H1 (cell line): ENCODE measurements around the gene KRTAP19-2. TPM values are rescaled to one million over a fixed set of nuclear protein-coding genes. Genes with fewer than 3 reads are reported as not detected.

ENCODE experiments used
- CTCF ChIA-PET: fragments of 300-600 bp; sonication (Branson Sonifier 250); formaldehyde crosslinking; loops from one replicate; lab custom pipeline; 2021; ENCODE audit not compliant: partially characterized antibody; lab: Charles Lee
- POLR2A ChIA-PET: fragments of 300-600 bp; sonication (Branson Sonifier 250); formaldehyde crosslinking; loops from one replicate; lab custom pipeline; 2021; ENCODE audit warnings: inconsistent platforms; ENCODE audit not compliant: partially characterized antibody; lab: Charles Lee
- DNase-seq, 2 experiments: peaks; one replicate each; pipeline versions ENCODE4 v3.0.0 to v3.0.0-alpha.2; 2010 to 2022; ENCODE audit warnings: low spot score in 2 of 2, low read depth in 1 of 2, mixed read lengths in 1 of 2
- FAIRE-seq: peaks from 2 replicates; lab custom pipeline; 2011; peaks lifted over from hg19 to GRCh38; lab: Jason Lieb, UNC
- H2AFZ ChIP-seq: 2 replicates; pipeline ENCODE4 v1.8.1; 2012; ENCODE audit warnings: low read length, inconsistent platforms
- H2AK5ac ChIP-seq: 2 replicates; pipeline ENCODE4 v1.6.1; 2013; ENCODE audit warnings: low read depth, low read length
- H2BK120ac ChIP-seq: replicated peaks from 2 replicates; pipeline ENCODE3; 2013; ENCODE audit warnings: low read depth, low read length, inconsistent platforms
- H2BK12ac ChIP-seq: 2 replicates; pipeline ENCODE4 v1.6.1; 2013; ENCODE audit warnings: low read depth, low read length
- H2BK15ac ChIP-seq: 2 replicates; pipeline ENCODE4 v1.6.1; 2013; ENCODE audit warnings: low read length
- H2BK20ac ChIP-seq: 2 replicates; pipeline ENCODE4 v1.6.1; 2013; ENCODE audit warnings: low read length
- H2BK5ac ChIP-seq: 2 replicates; pipeline ENCODE4 v1.6.1; 2013; ENCODE audit warnings: low read depth, low read length
- H3K14ac ChIP-seq: 2 replicates; pipeline ENCODE4 v1.6.1; 2013; ENCODE audit warnings: inconsistent platforms; ENCODE audit not compliant: insufficient read length
- H3K18ac ChIP-seq: 2 replicates; pipeline ENCODE4 v1.6.1; 2013; ENCODE audit warnings: low read length; ENCODE audit errors: extremely low read depth
- H3K23ac ChIP-seq: 2 replicates; pipeline ENCODE4 v1.6.1; 2013; ENCODE audit warnings: inconsistent platforms; ENCODE audit not compliant: insufficient read length
- H3K23me2 ChIP-seq: 2 replicates; pipeline ENCODE4 v1.6.1; 2013; ENCODE audit warnings: low read depth, low read length
- H3K27ac ChIP-seq: 2 replicates; pipeline ENCODE4 v1.6.1; 2011; ENCODE audit warnings: low read depth, low read length, inconsistent platforms
- H3K27me3 ChIP-seq, 4 experiments: replicated peaks in 1 of 4; 1 replicate in 1 of 4; 2 replicates in 3 of 4; pipeline versions ENCODE4 v1.6.1 to v1.8.1; 2011 to 2013; ENCODE audit warnings: low read length in 3 of 4, mild to moderate bottlenecking in 3 of 4, inconsistent platforms in 2 of 4, mixed read lengths in 2 of 4, moderate library complexity in 1 of 4; ENCODE audit not compliant: control insufficient read depth in 3 of 4, insufficient read depth in 3 of 4; ENCODE audit errors: extremely low read depth in 1 of 4
- H3K36me3 ChIP-seq, 4 experiments: 2 replicates each; pipeline versions ENCODE4 v1.6.1 to v1.8.1; 2011 to 2013; ENCODE audit warnings: mild to moderate bottlenecking in 4 of 4, low read length in 3 of 4, moderate library complexity in 2 of 4, control low read depth in 1 of 4, inconsistent platforms in 1 of 4; ENCODE audit not compliant: insufficient read depth in 4 of 4, control insufficient read depth in 2 of 4
- H3K4ac ChIP-seq: replicated peaks from 2 replicates; pipeline ENCODE3; 2013; ENCODE audit warnings: low read length, low read depth, mixed read lengths, inconsistent platforms; ENCODE audit not compliant: insufficient read length
- H3K4me1 ChIP-seq, 4 experiments: replicated peaks in 1 of 4; 1 replicate in 1 of 4; 2 replicates in 3 of 4; pipeline versions ENCODE4 v1.6.1 to v1.8.1; 2011 to 2013; ENCODE audit warnings: low read length in 3 of 4, inconsistent platforms in 2 of 4, mixed read lengths in 1 of 4; ENCODE audit not compliant: insufficient read depth in 4 of 4, control insufficient read depth in 3 of 4
- H3K4me2 ChIP-seq, 2 experiments: 2 replicates each; pipeline versions ENCODE4 v1.6.1 to v1.8.1; 2011 to 2013; ENCODE audit warnings: low read depth in 2 of 2, low read length in 2 of 2, control low read depth in 1 of 2, inconsistent platforms in 1 of 2, mild to moderate bottlenecking in 1 of 2; ENCODE audit not compliant: insufficient read depth in 1 of 2
- H3K4me3 ChIP-seq, 4 experiments: fragments of 200-600, 300-600 bp in 1 of 4; sonication (generic), shearing (Covaris generic), sonication (Bioruptor Twin) in 1 of 4; 2 replicates each; pipeline versions ENCODE4 v1.5.1 to v1.8.1; 2011 to 2016; ENCODE audit warnings: low read length in 4 of 4, low read depth in 3 of 4, control low read depth in 2 of 4, inconsistent platforms in 2 of 4, mild to moderate bottlenecking in 2 of 4, mixed read lengths in 1 of 4, moderate library complexity in 1 of 4; ENCODE audit not compliant: insufficient read depth in 2 of 4; ENCODE audit errors: extremely low read depth in 1 of 4
- H3K56ac ChIP-seq: replicated peaks from 2 replicates; pipeline ENCODE3; 2013; ENCODE audit warnings: low read depth, mild to moderate bottlenecking, mixed read lengths, low read length, inconsistent platforms; ENCODE audit not compliant: insufficient read length
- H3K79me1 ChIP-seq: 2 replicates; pipeline ENCODE4 v1.6.1; 2013; ENCODE audit warnings: low read depth, low read length, control low read depth
- H3K79me2 ChIP-seq, 2 experiments: 2 replicates each; pipeline versions ENCODE4 v1.6.1 to v1.8.1; 2012 to 2013; ENCODE audit warnings: low read length in 2 of 2, mild to moderate bottlenecking in 2 of 2, inconsistent platforms in 1 of 2; ENCODE audit not compliant: insufficient read depth in 2 of 2, control insufficient read depth in 1 of 2
- H3K9ac ChIP-seq, 4 experiments: replicated peaks in 1 of 4; 1 replicate in 1 of 4; 2 replicates in 3 of 4; pipeline versions ENCODE4 v1.6.1 to v1.8.1; 2011 to 2013; ENCODE audit warnings: low read depth in 3 of 4, low read length in 3 of 4, control low read depth in 2 of 4, mild to moderate bottlenecking in 2 of 4, moderate library complexity in 2 of 4, inconsistent platforms in 1 of 4; ENCODE audit errors: extremely low read depth in 1 of 4
- H3K9me3 ChIP-seq, 2 experiments: 2 replicates each; pipeline versions ENCODE4 v1.6.1 to v1.8.1; 2012 to 2013; ENCODE audit warnings: mild to moderate bottlenecking in 2 of 2, moderate library complexity in 2 of 2, control low read depth in 1 of 2, inconsistent platforms in 1 of 2, low read depth in 1 of 2, low read length in 1 of 2, mixed read lengths in 1 of 2; ENCODE audit not compliant: insufficient read depth in 2 of 2
- H4K20me1 ChIP-seq, 2 experiments: replicated peaks in 1 of 2; 2 replicates each; pipeline versions ENCODE3 to v1.8.1; 2011 to 2013; ENCODE audit warnings: inconsistent platforms in 2 of 2, low read length in 2 of 2, mild to moderate bottlenecking in 1 of 2; ENCODE audit not compliant: insufficient read depth in 2 of 2, control insufficient read depth in 1 of 2
- H4K5ac ChIP-seq: 2 replicates; pipeline ENCODE4 v1.6.1; 2013; ENCODE audit warnings: low read length, low read depth, mixed read lengths, inconsistent platforms; ENCODE audit not compliant: insufficient read length
- H4K8ac ChIP-seq: 2 replicates; pipeline ENCODE4 v1.8.0; 2013; ENCODE audit warnings: mild to moderate bottlenecking, moderate library complexity, low read length, inconsistent platforms; ENCODE audit not compliant: insufficient read depth; ENCODE audit errors: extremely low read depth
- H4K91ac ChIP-seq: replicated peaks from 2 replicates; pipeline ENCODE3; 2013; ENCODE audit warnings: low read length, mixed read lengths, inconsistent platforms; ENCODE audit not compliant: insufficient read length
- ATF3 ChIP-seq: IDR thresholded peaks from 2 replicates; pipeline ENCODE4 v1.6.1; 2011; ENCODE audit warnings: low read depth, mild to moderate bottlenecking, low read length; ENCODE audit not compliant: insufficient read depth
- BCL11A ChIP-seq, 2 experiments: IDR thresholded peaks; one replicate each; pipeline ENCODE4 v1.6.1; 2011; ENCODE audit warnings: low read depth in 2 of 2, low read length in 2 of 2, mild to moderate bottlenecking in 2 of 2
- CBX8 ChIP-seq: fragments of 300-800, 300-1000 bp; sonication (generic); IDR thresholded peaks from 2 replicates; pipeline ENCODE4 v1.7.1; 2016; ENCODE audit warnings: low read depth, low read length, borderline replicate concordance
- CHD1 ChIP-seq: IDR thresholded peaks from 2 replicates; pipeline ENCODE4 v1.6.1; 2012; ENCODE audit warnings: low read depth, low read length, improper control_type of control experiment
- EGR1 ChIP-seq: IDR thresholded peaks from 2 replicates; pipeline ENCODE4 v1.6.1; 2011; ENCODE audit warnings: low read depth, low read length, borderline replicate concordance
- GABPA ChIP-seq: IDR thresholded peaks from 2 replicates; pipeline ENCODE4 v1.6.1; 2011; ENCODE audit warnings: mild to moderate bottlenecking, low read length, moderate library complexity, borderline replicate concordance; ENCODE audit not compliant: insufficient read depth
- HDAC2 ChIP-seq, 2 experiments: fragments of 300-600 bp in 1 of 2; sonication (generic) in 1 of 2; IDR thresholded peaks; 2 replicates each; pipeline ENCODE4 v1.6.1; 2011 to 2012; ENCODE audit warnings: low read depth in 2 of 2, low read length in 2 of 2, mild to moderate bottlenecking in 2 of 2, moderate library complexity in 2 of 2, borderline replicate concordance in 1 of 2, inconsistent platforms in 1 of 2
- KDM4A ChIP-seq: IDR thresholded peaks from one replicate; pipeline ENCODE4 v1.7.1; 2012; ENCODE audit warnings: low read depth, mild to moderate bottlenecking, moderate library complexity, low read length, inconsistent platforms; ENCODE audit not compliant: severe bottlenecking
- KDM5A ChIP-seq: fragments of 200-600 bp; IDR thresholded peaks from 2 replicates; pipeline ENCODE4 v1.7.1; 2012; ENCODE audit warnings: mild to moderate bottlenecking, low read length, inconsistent platforms, mixed read lengths
- NRF1 ChIP-seq: IDR thresholded peaks from 2 replicates; pipeline ENCODE4 v1.6.1; 2011; ENCODE audit warnings: mild to moderate bottlenecking, low read depth, low read length, improper control_type of control experiment
- POLR2A ChIP-seq, 2 experiments: IDR thresholded peaks; 1 replicate in 1 of 2; 2 replicates in 1 of 2; pipeline ENCODE4 v1.6.1; 2011; ENCODE audit warnings: low read depth in 2 of 2, low read length in 2 of 2, mild to moderate bottlenecking in 2 of 2; ENCODE audit errors: control extremely low read depth in 1 of 2
- RAD21 ChIP-seq, 2 experiments: IDR thresholded peaks in 1 of 2; conservative IDR thresholded peaks in 1 of 2; 2 replicates each; pipeline ENCODE4 v1.6.1; 2011; ENCODE audit warnings: low read depth in 2 of 2, low read length in 2 of 2, improper control_type of control experiment in 1 of 2, inconsistent platforms in 1 of 2, mild to moderate bottlenecking in 1 of 2, moderate library complexity in 1 of 2
- WGBS, 2 experiments: shearing (Covaris generic) in 1 of 2; methylation state at CpG; one replicate each; pipeline versions ENCODE4 v1.1.6 to v1.1.7; 2013 to 2015; ENCODE audit warnings: low lambda C conversion rate in 2 of 2, mixed read lengths in 2 of 2, inconsistent platforms in 1 of 2, low coverage in 1 of 2, missing lambda C conversion rate in 1 of 2; ENCODE audit not compliant: insufficient replicate concordance in 2 of 2, insufficient coverage in 1 of 2, insufficient read length in 1 of 2; ENCODE audit errors: extremely low coverage in 1 of 2, missing lambda C conversion rate in 1 of 2; 5-methylcytosine and 5-hydroxymethylcytosine counted together
- polyA plus RNA-seq, 7 experiments: library from polyadenylated mRNA; depleted of rRNA in 3 of 7; stranded (reverse) in 5 of 7; unstranded in 2 of 7; fragments of >200 nt in 5 of 7; fragments of 200-250 nt in 2 of 7; gene quantifications; 1 replicate in 5 of 7; 2 replicates in 1 of 7; 4 replicates in 1 of 7; pipeline versions ENCODE4 v1.2.1 to v1.2.3, GENCODE V29; 2011 to 2013; ENCODE audit warnings: missing spikeins in 2 of 7, mixed read lengths in 2 of 7
- total RNA-seq: library from RNA; stranded (reverse); fragmentation: NEBNext Ultra II Directional; extraction: Animal tissue kit (Norgen Biotek cat#: 25700); gene quantifications from 2 replicates; pipeline ENCODE4 v1.2.1, GENCODE V29; 2021
- TF ChIP-seq, protein P1 (sequence below): IDR thresholded peaks from 2 replicates; pipeline ENCODE4 v1.6.1; 2012; ENCODE audit warnings: inconsistent platforms

KRTAP19-2 gene
- total and polyA plus RNA-seq, 2 of the 8 experiments (the other 6 are each of a cell fraction or from before 2014, with no cell fraction given): not detected

DNA sequence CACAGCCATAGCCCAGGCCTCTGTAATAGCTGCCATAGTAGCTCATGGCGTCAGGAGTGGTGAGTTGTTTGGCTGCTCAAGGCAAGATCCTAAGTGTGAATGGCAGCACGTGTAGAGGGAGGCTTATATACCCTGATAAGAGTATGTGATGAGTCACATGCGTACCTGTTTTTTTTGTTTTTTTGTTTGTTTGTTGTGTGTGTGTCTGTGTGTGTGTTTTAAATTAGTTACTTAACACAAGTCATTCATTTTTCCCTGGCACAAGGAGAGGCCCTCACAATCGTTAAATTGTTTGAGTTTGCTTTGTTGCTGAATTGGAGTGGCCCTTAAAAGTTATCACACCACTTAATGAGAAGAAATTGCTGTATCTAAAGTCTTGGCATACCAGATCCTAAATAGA lies 9.8 kb upstream of the KRTAP19-2 start, which contains the start of gene KRTAP19-4:
TSS of gene KRTAP19-4 (minus strand) at position 101 of the 400 bp plus-strand sequence. CDS start at position 46, 55 bp downstream.
- Histone ChIP-seq H3K9ac (no peak within 1 kb of the TSS), H3K27me3 (no peaks in the 10 kb centered on the region), H3K4ac (no peak within 1 kb of the TSS), H2AK5ac (no peak within 1 kb of the TSS), H2BK15ac (no peak within 1 kb of the TSS), H3K4me1 (no peaks in the 10 kb centered on the region), H2BK12ac (no peak within 1 kb of the TSS), H3K4me2 (no peak within 1 kb of the TSS), H3K79me2 (no peaks in the 10 kb centered on the region), H3K79me1 (no peaks in the 10 kb centered on the region), H2BK20ac (no peak within 1 kb of the TSS), H3K56ac (no peak within 1 kb of the TSS), H4K8ac (no peak within 1 kb of the TSS), H4K5ac (no peak within 1 kb of the TSS), H3K4me3 (no peak within 1 kb of the TSS), H3K23me2 (no peaks in the 10 kb centered on the region), H2AFZ (no peak within 1 kb of the TSS), H3K9me3 (no peaks in the 10 kb centered on the region), H3K27ac (no peak within 1 kb of the TSS), H3K23ac (no peak within 1 kb of the TSS), H3K36me3 (no peaks in the 10 kb centered on the region), H3K14ac (no peak within 1 kb of the TSS), H2BK5ac (no peak within 1 kb of the TSS), H2BK120ac (no peak within 1 kb of the TSS), H4K91ac (no peak within 1 kb of the TSS), H4K20me1 (no peaks in the 10 kb centered on the region), H3K18ac (no peak within 1 kb of the TSS)
- DNase-seq (no peak), FAIRE-seq (no peak)
- WGBS, 2 experiments: 94% methylated on average over 4 of the region's 4 CpGs; no CpG with 5 or more reads in 1 of the 2 experiments
- ChIA-PET POLR2A (no interaction called here), CTCF (interaction anchor here (0.7 to 2.7 kb wide), 3 partner anchors 9 to 334 kb away, joined by 3 to 21 read pairs (median 3); no protein-coding TSS in a partner anchor)
- TF ChIP-seq EGR1 (no peak), ATF3 (no peak), KDM5A (no peak), NRF1 (no peak), RAD21 (IDR thresholded peaks at IDR 0.05 in 1 of 2, conservative IDR thresholded peaks at IDR 0.05 in 1 of 2; ENCODE audit: low read depth in 2 of 2, low read length in 2 of 2) (no peak), BCL11A (IDR thresholded peaks at IDR 0.05; ENCODE audit: low read depth in 2 of 2, low read length in 2 of 2) (no peak), CHD1 (no peak), POLR2A (IDR thresholded peaks at IDR 0.05; ENCODE audit: control extremely low read depth in 1 of 2, low read depth in 2 of 2, low read length in 2 of 2) (no peak), GABPA (no peak), KDM4A (no peak), CBX8 (no peak), HDAC2 (IDR thresholded peaks at IDR 0.05; ENCODE audit: borderline replicate concordance in 1 of 2, low read depth in 2 of 2, low read length in 2 of 2) (no peak)
- TF ChIP-seq, protein P1, sequence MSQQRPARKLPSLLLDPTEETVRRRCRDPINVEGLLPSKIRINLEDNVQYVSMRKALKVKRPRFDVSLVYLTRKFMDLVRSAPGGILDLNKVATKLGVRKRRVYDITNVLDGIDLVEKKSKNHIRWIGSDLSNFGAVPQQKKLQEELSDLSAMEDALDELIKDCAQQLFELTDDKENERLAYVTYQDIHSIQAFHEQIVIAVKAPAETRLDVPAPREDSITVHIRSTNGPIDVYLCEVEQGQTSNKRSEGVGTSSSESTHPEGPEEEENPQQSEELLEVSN: no peak
